OCI-LY3 (cell line): ENCODE results near the gene MFSD6.

Source experiments
- H2AFZ ChIP-seq: fragments of 200-600, 300-600 bp; shearing (Covaris generic); 2 replicates; pipeline ENCODE4 v1.6.0; 2014; ENCODE audit warnings: antibody characterized with exemption, low read depth, low read length
- H3K27ac ChIP-seq: fragments of 200-600, 300-600 bp; sonication (generic); 2 replicates; pipeline ENCODE4 v1.5.1; 2014; ENCODE audit warnings: mild to moderate bottlenecking, low read length, moderate library complexity, mixed read lengths
- H3K27me3 ChIP-seq: fragments of 200-600, 300-600 bp; sonication (generic); 2 replicates; pipeline ENCODE4 v1.6.1; 2014; ENCODE audit warnings: low read depth, low read length, mixed read lengths
- H3K36me3 ChIP-seq: fragments of 200-600, 300-600 bp; sonication (generic); replicated peaks from 2 replicates; pipeline ENCODE3; 2014; ENCODE audit warnings: low read depth, low read length, mixed read lengths
- H3K4me1 ChIP-seq: fragments of 300-600, 200-600 bp; sonication (generic); 2 replicates; pipeline ENCODE4 v1.6.1; 2014; ENCODE audit warnings: low read length, mixed read lengths
- H3K4me2 ChIP-seq: fragments of 200-600, 300-600 bp; sonication (generic); 2 replicates; pipeline ENCODE4 v1.6.1; 2014; ENCODE audit warnings: low read length, mixed read lengths
- H3K4me3 ChIP-seq: fragments of 300-600, 200-600 bp; sonication (generic); 2 replicates; pipeline ENCODE4 v1.5.1; 2014; ENCODE audit warnings: antibody characterized with exemption, mild to moderate bottlenecking, low read length, moderate library complexity
- H3K79me2 ChIP-seq: fragments of 300-600, 200-600 bp; shearing (Covaris generic); 2 replicates; pipeline ENCODE4 v1.6.1; 2014; ENCODE audit warnings: mild to moderate bottlenecking, low read length, mixed read lengths
- H3K9ac ChIP-seq: fragments of 300-600, 200-600 bp; shearing (Covaris generic); 2 replicates; pipeline ENCODE4 v1.6.0; 2014; ENCODE audit warnings: mild to moderate bottlenecking, low read length, moderate library complexity
- H3K9me3 ChIP-seq: fragments of 200-600, 300-600 bp; shearing (Covaris generic); 2 replicates; pipeline ENCODE4 v1.6.1; 2014; ENCODE audit warnings: low read length, mixed read lengths; ENCODE audit not compliant: insufficient read depth
- H4K20me1 ChIP-seq: fragments of 200-600, 300-600 bp; sonication (generic); 2 replicates; pipeline ENCODE4 v1.6.1; 2016; ENCODE audit warnings: low read length, mixed read lengths; ENCODE audit not compliant: insufficient read depth
- CTCF ChIP-seq: fragments of 200-600, 300-600 bp; sonication (generic); IDR thresholded peaks from 2 replicates; pipeline ENCODE4 v1.5.1; 2014; ENCODE audit warnings: antibody characterized with exemption, low read length, low read depth
- EZH2phosphoT487 ChIP-seq: fragments of 200-600 bp; shearing (Covaris generic); IDR thresholded peaks from 2 replicates; pipeline ENCODE4 v1.6.1; 2018; ENCODE audit warnings: antibody characterized with exemption, mixed run types, low read depth

MFSD6 gene

GRCh38 chr2:190497428-190497827 lies 89.3 kb downstream of the MFSD6 start:
- H4K20me1 ChIP-seq: no peaks in the 10 kb centered on the region
- H3K27ac ChIP-seq: no peak overlapping the region
- no peak overlapping the region for H3K4me2 ChIP-seq
- H3K4me1 ChIP-seq: no peaks in the 10 kb centered on the region
- H3K4me3 ChIP-seq: no peak overlapping the region
- no peaks in the 10 kb centered on the region for H3K79me2 ChIP-seq
- H3K36me3 ChIP-seq: peaks cover 8% of the 10 kb centered on the region
- H3K27me3 ChIP-seq: no peaks in the 10 kb centered on the region
- TF ChIP-seq EZH2phosphoT487: no peak
- TF ChIP-seq CTCF: no peak
- H3K9ac ChIP-seq: no peak overlapping the region
- no peak overlapping the region for H2AFZ ChIP-seq
- H3K9me3 ChIP-seq: no peaks in the 10 kb centered on the region

GRCh38 chr2:190499273-190499672 lies 91.1 kb downstream of the MFSD6 start:
- no peak for TF ChIP-seq CTCF
- TF ChIP-seq EZH2phosphoT487: no peak
- Histone ChIP-seq H3K4me2 (no peak overlapping the region), H3K9me3 (no peaks in the 10 kb centered on the region), H3K4me3 (no peak overlapping the region), H3K27ac (no peak overlapping the region), H3K27me3 (no peaks in the 10 kb centered on the region), H3K79me2 (no peaks in the 10 kb centered on the region), H3K36me3 (peaks cover 19% of the 10 kb centered on the region), H4K20me1 (no peaks in the 10 kb centered on the region), H2AFZ (no peak overlapping the region), H3K9ac (no peak overlapping the region), H3K4me1 (no peaks in the 10 kb centered on the region)

- Histone ChIP-seq H3K4me1 (no peaks in the 10 kb centered on the region), H2AFZ (no peak overlapping the region), H3K4me2 (no peak overlapping the region), H3K27ac (no peak overlapping the region), H3K4me3 (no peak overlapping the region), H3K36me3 (peaks cover 19% of the 10 kb centered on the region), H3K9ac (no peak overlapping the region), H4K20me1 (no peaks in the 10 kb centered on the region), H3K79me2 (no peaks in the 10 kb centered on the region), H3K9me3 (no peaks in the 10 kb centered on the region), H3K27me3 (no peaks in the 10 kb centered on the region)
- no peak for TF ChIP-seq EZH2phosphoT487
- TF ChIP-seq CTCF: no peak
Observed at GRCh38 chr2:190500054-190500502, 91.9 kb downstream of the MFSD6 start.

GRCh38 chr2:190501231-190501630 lies 93.1 kb downstream of the MFSD6 start:
- no peaks in the 10 kb centered on the region for H3K9me3 ChIP-seq
- no peaks in the 10 kb centered on the region for H3K79me2 ChIP-seq
- H3K27ac ChIP-seq: no peak overlapping the region
- no peak overlapping the region for H3K4me2 ChIP-seq
- TF ChIP-seq EZH2phosphoT487 (no peak), CTCF (no peak)
- H3K36me3 ChIP-seq: peaks cover 19% of the 10 kb centered on the region
- no peak overlapping the region for H3K9ac ChIP-seq
- no peaks in the 10 kb centered on the region for H4K20me1 ChIP-seq
- no peak overlapping the region for H2AFZ ChIP-seq
- H3K4me3 ChIP-seq: no peak overlapping the region
- no peaks in the 10 kb centered on the region for H3K27me3 ChIP-seq
- H3K4me1 ChIP-seq: no peaks in the 10 kb centered on the region
